Measurements from ENCODE around the gene ING4. TPM values are rescaled to one million over a fixed set of nuclear protein-coding genes. Genes with fewer than 3 reads are reported as not detected.

The ING4 gene
- total and polyA plus RNA-seq, 4 donors: 19.7 to 63.7 (median 44.3) TPM

DNA sequence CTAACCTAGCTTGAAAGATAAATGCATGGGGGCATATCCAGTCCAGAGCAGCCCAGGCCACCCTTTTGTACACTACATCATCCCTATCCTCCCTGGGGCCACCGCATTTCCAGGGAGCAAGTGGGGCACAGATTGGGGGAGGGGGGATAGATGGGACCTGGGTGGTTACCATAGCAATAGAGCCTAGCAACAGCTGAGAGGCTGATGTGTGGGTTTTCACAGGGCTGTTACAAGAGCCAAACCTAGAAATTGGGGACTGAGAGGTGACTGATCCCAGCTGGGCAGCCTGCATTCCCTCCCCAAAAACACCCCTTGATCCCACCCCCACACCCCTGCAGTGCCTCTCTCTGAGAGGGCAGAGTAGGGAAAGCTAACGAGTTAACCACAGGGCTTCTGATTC, 30.0 kb upstream of the ING4 start:
- Histone ChIP-seq H3K36me3 (ENCODE audit: control insufficient read depth in 1 of 2, insufficient read depth in 2 of 2, low read length in 1 of 2) (no peaks in the 10 kb centered on the region), H3K4me3 (ENCODE audit: low read length in 2 of 2) (no peak overlapping the region), H3K9me3 (ENCODE audit: control insufficient read depth, low read length) (no peaks in the 10 kb centered on the region), H3K4me1 (ENCODE audit: control insufficient read depth in 1 of 2, insufficient read depth in 2 of 2, low read length in 2 of 2) (no peaks in the 10 kb centered on the region), H3K27ac (ENCODE audit: low read depth in 1 of 2, low read length in 2 of 2) (no peak overlapping the region), H3K27me3 (ENCODE audit: control insufficient read depth in 1 of 2, insufficient read depth in 2 of 2, low read length in 1 of 2) (no peaks in the 10 kb centered on the region)
- no peak for DNase-seq
- intact Hi-C loops (cut with DNase I): no loop called here
- WGBS, 2 donors: 53 to 63% methylated on average over 2 of the region's 2 CpGs
- no peak for ATAC-seq (ENCODE audit: low FRiP score)

GRCh38 chr12:6691473-6691872, 28.6 kb upstream of the ING4 start:
- DNase-seq (no peak), ATAC-seq (ENCODE audit: low FRiP score) (no peak)
- Histone ChIP-seq H3K27me3 (ENCODE audit: control insufficient read depth in 1 of 2, insufficient read depth in 2 of 2, low read length in 1 of 2) (no peaks in the 10 kb centered on the region), H3K4me3 (ENCODE audit: low read length in 2 of 2) (no peak overlapping the region), H3K27ac (ENCODE audit: low read depth in 1 of 2, low read length in 2 of 2) (no peak overlapping the region), H3K36me3 (ENCODE audit: control insufficient read depth in 1 of 2, insufficient read depth in 2 of 2, low read length in 1 of 2) (no peaks in the 10 kb centered on the region), H3K4me1 (ENCODE audit: control insufficient read depth in 1 of 2, insufficient read depth in 2 of 2, low read length in 2 of 2) (no peaks in the 10 kb centered on the region), H3K9me3 (ENCODE audit: control insufficient read depth, low read length) (no peaks in the 10 kb centered on the region)
- 42 to 52% methylated on average over 4 of the region's 4 CpGs for WGBS, 2 donors
- intact Hi-C loops (cut with DNase I): no loop called here

DNA sequence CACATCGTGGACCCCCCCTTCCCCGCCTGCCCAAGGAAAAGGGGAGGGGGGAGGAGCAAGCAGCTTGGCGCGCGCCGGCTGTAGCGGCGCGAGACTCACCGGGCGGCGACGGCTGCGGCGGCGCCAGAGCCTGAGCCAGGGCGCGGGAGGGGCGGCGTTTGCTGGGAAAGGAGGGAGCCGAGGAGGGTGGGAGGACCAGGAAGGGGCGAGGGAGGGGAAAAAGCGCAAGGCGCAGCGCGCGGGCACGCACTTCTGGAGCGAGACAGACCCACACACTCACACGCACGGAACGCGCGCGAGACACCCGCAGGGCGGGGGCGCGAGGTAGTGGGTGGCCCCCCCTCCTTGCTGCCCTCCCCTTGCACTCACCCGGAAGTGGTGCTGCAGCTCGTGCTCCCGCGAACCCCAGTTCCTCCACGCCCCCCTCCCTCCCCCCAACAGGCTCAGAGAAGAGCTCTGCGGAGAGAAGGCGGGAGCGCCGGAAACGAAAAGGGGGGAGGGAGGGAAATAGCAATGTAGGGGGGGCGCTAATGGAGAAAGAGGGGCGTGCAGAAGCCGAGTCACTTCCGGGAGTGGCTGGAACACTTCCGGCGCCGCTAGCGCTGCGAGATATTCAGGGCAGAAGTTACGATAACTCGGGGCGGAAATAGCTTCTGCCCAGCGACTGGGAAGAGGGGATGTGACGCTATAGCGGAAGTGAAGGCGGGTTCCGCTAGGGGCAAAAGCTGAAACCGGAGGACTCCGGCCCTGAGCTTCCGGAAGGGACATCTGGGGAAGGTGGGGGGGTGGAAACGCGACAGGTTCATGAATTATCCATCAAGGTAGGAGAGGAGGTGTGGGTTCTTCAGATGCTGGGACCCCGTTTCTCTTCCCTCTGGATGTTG, 26.3 kb upstream of the ING4 start, which contains the start of gene ZNF384:
Gene ZNF384 (minus strand): TSS at position 377 of the 884 bp plus-strand sequence. CDS start 9,855 bp downstream, outside the sequence.
- peak within 1 kb of the TSS; percentile 71 to 81 for H3K4me3 ChIP-seq (ENCODE audit: low read length in 2 of 2)
- no peaks in the 10 kb centered on the region for H3K4me1 ChIP-seq (ENCODE audit: control insufficient read depth in 1 of 2, insufficient read depth in 2 of 2, low read length in 2 of 2)
- peak; percentile 95 for ATAC-seq (ENCODE audit: low FRiP score)
- H3K27me3 ChIP-seq (ENCODE audit: control insufficient read depth in 1 of 2, insufficient read depth in 2 of 2, low read length in 1 of 2): no peaks in the 10 kb centered on the region
- intact Hi-C loops (cut with DNase I): loop anchor here in 1 of 2 donors (1.0 to 5.0 kb wide), 2 partner anchors 26 to 33 kb away; partner anchors contain the start of genes COPS7A and ING4
- peak; percentile 98 for DNase-seq
- no peaks in the 10 kb centered on the region for H3K9me3 ChIP-seq (ENCODE audit: control insufficient read depth, low read length)
- 1% methylated on average over 53 to 72 of the region's 72 CpGs for WGBS, 2 donors
- H3K36me3 ChIP-seq (ENCODE audit: control insufficient read depth in 1 of 2, insufficient read depth in 2 of 2, low read length in 1 of 2): no peaks in the 10 kb centered on the region
- peak within 1 kb of the TSS; percentile 70 to 79 for H3K27ac ChIP-seq (ENCODE audit: low read depth in 1 of 2, low read length in 2 of 2)

DNA sequence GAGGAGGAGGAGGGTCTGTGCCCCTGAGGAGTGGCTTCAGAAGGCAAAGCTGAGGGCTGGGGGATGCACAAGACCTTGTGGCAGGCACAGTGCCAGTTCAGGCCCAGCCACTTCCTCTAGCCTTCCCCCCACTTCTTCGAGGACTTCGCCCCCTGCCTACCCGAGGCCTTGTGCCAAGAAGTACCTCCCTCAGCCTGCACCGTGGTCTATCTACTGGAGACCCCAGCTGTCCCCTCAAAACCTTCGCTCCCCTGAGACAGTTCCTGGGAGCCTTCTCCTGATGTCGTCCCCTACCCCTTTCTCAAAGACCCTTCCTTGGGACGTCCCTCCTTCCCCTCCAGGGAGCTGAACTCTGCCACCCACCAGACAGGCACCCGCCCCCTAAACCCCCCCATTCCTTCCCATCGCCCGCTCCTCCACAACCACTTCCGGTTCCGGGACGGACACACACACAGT, 25.7 kb upstream of the ING4 start:
- WGBS, 2 donors: 0% methylated on average over 12 to 13 of the region's 13 CpGs
- no peaks in the 10 kb centered on the region for H3K4me1 ChIP-seq (ENCODE audit: control insufficient read depth in 1 of 2, insufficient read depth in 2 of 2, low read length in 2 of 2)
- no peaks in the 10 kb centered on the region for H3K27me3 ChIP-seq (ENCODE audit: control insufficient read depth in 1 of 2, insufficient read depth in 2 of 2, low read length in 1 of 2)
- H3K9me3 ChIP-seq (ENCODE audit: control insufficient read depth, low read length): no peaks in the 10 kb centered on the region
- peak overlapping the region; percentile 70 to 79 for H3K27ac ChIP-seq (ENCODE audit: low read depth in 1 of 2, low read length in 2 of 2)
- ATAC-seq (ENCODE audit: low FRiP score) (peak; percentile 17), DNase-seq (peak in 1 of 2 donors; percentile 81)
- intact Hi-C loops (cut with DNase I): loop anchor here in 1 of 2 donors (5.0 kb wide), 1 partner anchor 34 kb away; the partner anchor contains the start of gene COPS7A
- peak overlapping the region; percentile 71 to 81 for H3K4me3 ChIP-seq (ENCODE audit: low read length in 2 of 2)
- no peaks in the 10 kb centered on the region for H3K36me3 ChIP-seq (ENCODE audit: control insufficient read depth in 1 of 2, insufficient read depth in 2 of 2, low read length in 1 of 2)

GRCh38 chr12:6685814-6686213, 22.9 kb upstream of the ING4 start:
- ATAC-seq (ENCODE audit: low FRiP score) (no peak), DNase-seq (no peak)
- Histone ChIP-seq H3K9me3 (ENCODE audit: control insufficient read depth, low read length) (no peaks in the 10 kb centered on the region), H3K4me1 (ENCODE audit: control insufficient read depth in 1 of 2, insufficient read depth in 2 of 2, low read length in 2 of 2) (no peaks in the 10 kb centered on the region), H3K4me3 (ENCODE audit: low read length in 2 of 2) (no peak overlapping the region), H3K27ac (ENCODE audit: low read depth in 1 of 2, low read length in 2 of 2) (no peak overlapping the region), H3K27me3 (ENCODE audit: control insufficient read depth in 1 of 2, insufficient read depth in 2 of 2, low read length in 1 of 2) (no peaks in the 10 kb centered on the region), H3K36me3 (ENCODE audit: control insufficient read depth in 1 of 2, insufficient read depth in 2 of 2, low read length in 1 of 2) (no peaks in the 10 kb centered on the region)
- WGBS, 2 donors: 75 to 82% methylated on average over 3 of the region's 3 CpGs
- intact Hi-C loops (cut with DNase I): loop anchor here in 1 of 2 donors (5.0 kb wide), 1 partner anchor 36 kb away; the partner anchor contains the start of gene COPS7A

DNA sequence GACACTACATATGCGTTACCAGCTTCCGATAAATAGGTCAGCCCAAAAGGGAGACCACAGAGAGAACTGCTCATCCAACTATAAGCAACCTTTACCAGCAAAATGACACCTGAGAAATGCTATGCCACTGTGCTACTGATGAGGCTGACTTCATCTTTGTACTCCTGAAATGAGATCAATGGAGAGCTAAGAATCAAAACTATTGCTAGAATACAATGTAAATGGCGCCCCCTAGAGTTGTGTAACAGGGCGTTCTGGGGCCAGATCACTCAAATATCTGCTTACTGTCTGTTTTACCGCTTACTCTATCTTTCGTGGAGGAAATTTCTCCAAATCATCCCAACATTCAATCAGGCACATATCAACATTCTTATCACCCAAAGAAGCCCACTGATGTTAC, 21.7 kb upstream of the ING4 start:
- no peak for ATAC-seq (ENCODE audit: low FRiP score)
- H3K4me1 ChIP-seq (ENCODE audit: control insufficient read depth in 1 of 2, insufficient read depth in 2 of 2, low read length in 2 of 2): no peaks in the 10 kb centered on the region
- H3K27ac ChIP-seq (ENCODE audit: low read depth in 1 of 2, low read length in 2 of 2): no peak overlapping the region
- whole genome bisulfite sequencing, 2 donors: 57 to 65% methylated on average over 6 of the region's 6 CpGs
- no peak for DNase-seq
- intact Hi-C loops (cut with DNase I): loop anchor here in 1 of 2 donors (5.0 kb wide), 1 partner anchor 38 kb away; the partner anchor contains the start of gene COPS7A
- H3K36me3 ChIP-seq (ENCODE audit: control insufficient read depth in 1 of 2, insufficient read depth in 2 of 2, low read length in 1 of 2): no peaks in the 10 kb centered on the region
- H3K9me3 ChIP-seq (ENCODE audit: control insufficient read depth, low read length): no peaks in the 10 kb centered on the region
- H3K4me3 ChIP-seq (ENCODE audit: low read length in 2 of 2): no peak overlapping the region
- no peaks in the 10 kb centered on the region for H3K27me3 ChIP-seq (ENCODE audit: control insufficient read depth in 1 of 2, insufficient read depth in 2 of 2, low read length in 1 of 2)

- Histone ChIP-seq H3K4me1 (ENCODE audit: control insufficient read depth in 1 of 2, insufficient read depth in 2 of 2, low read length in 2 of 2) (no peaks in the 10 kb centered on the region), H3K36me3 (ENCODE audit: control insufficient read depth in 1 of 2, insufficient read depth in 2 of 2, low read length in 1 of 2) (peaks cover 8 to 19% of the 10 kb centered on the region in 2 donors), H3K9me3 (ENCODE audit: control insufficient read depth, low read length) (no peaks in the 10 kb centered on the region), H3K4me3 (ENCODE audit: low read length in 2 of 2) (no peak overlapping the region), H3K27ac (ENCODE audit: low read depth in 1 of 2, low read length in 2 of 2) (no peak overlapping the region), H3K27me3 (ENCODE audit: control insufficient read depth in 1 of 2, insufficient read depth in 2 of 2, low read length in 1 of 2) (no peaks in the 10 kb centered on the region)
- 94 to 96% methylated on average over 5 of the region's 5 CpGs for WGBS, 2 donors
- intact Hi-C loops (cut with DNase I): no loop called here
- no peak for DNase-seq
- no peak for ATAC-seq (ENCODE audit: low FRiP score)
Measured at GRCh38 chr12:6676962-6677361, 14.0 kb upstream of the ING4 start.

GRCh38 chr12:6672143-6672542, 9.2 kb upstream of the ING4 start:
- Histone ChIP-seq H3K27me3 (ENCODE audit: control insufficient read depth in 1 of 2, insufficient read depth in 2 of 2, low read length in 1 of 2) (no peaks in the 10 kb centered on the region), H3K4me1 (ENCODE audit: control insufficient read depth in 1 of 2, insufficient read depth in 2 of 2, low read length in 2 of 2) (no peaks in the 10 kb centered on the region), H3K27ac (ENCODE audit: low read depth in 1 of 2, low read length in 2 of 2) (no peak overlapping the region), H3K36me3 (ENCODE audit: control insufficient read depth in 1 of 2, insufficient read depth in 2 of 2, low read length in 1 of 2) (peaks cover 8 to 30% of the 10 kb centered on the region in 2 donors), H3K9me3 (ENCODE audit: control insufficient read depth, low read length) (no peaks in the 10 kb centered on the region), H3K4me3 (ENCODE audit: low read length in 2 of 2) (no peak overlapping the region)
- ATAC-seq (ENCODE audit: low FRiP score) (no peak), DNase-seq (no peak)
- intact Hi-C loops (cut with DNase I): no loop called here
- 85% methylated on average over 18 of the region's 18 CpGs for whole genome bisulfite sequencing, 2 donors

Data from aorta (tissue), 5 donors.